Gastroesophageal sphincter (tissue), 4 donors: ENCODE measurements around the gene AGBL4. TPM values are rescaled to one million over a fixed set of nuclear protein-coding genes. Genes with fewer than 3 reads are reported as not detected.

ENCODE experiments used
- ATAC-seq: fragments of 150-250 bp; one replicate; pipeline ENCODE4 v1.9.1; 2016; ENCODE audit warnings: mild to moderate bottlenecking, moderate library complexity
- H3K27ac ChIP-seq, 4 donors: fragments of 200-600 bp; sonication (generic) in 3 of 4; 1 replicate in 3 of 4; 2 replicates in 1 of 4; pipeline ENCODE4 v1.5.1; 2016 to 2019
- H3K27me3 ChIP-seq: fragments of 200-600 bp; sonication (generic); one replicate; pipeline ENCODE4 v1.5.1; 2019
- H3K36me3 ChIP-seq, 2 donors: fragments of 200-600 bp; sonication (generic); one replicate each; pipeline ENCODE4 v1.5.1; 2019; ENCODE audit warnings: control low read depth in 1 of 2
- H3K4me1 ChIP-seq, 3 donors: fragments of 200-600 bp; sonication (generic); 1 replicate in 2 of 3; 2 replicates in 1 of 3; pipeline ENCODE4 v1.5.1; 2016 to 2019; ENCODE audit warnings: control low read depth in 2 of 3
- H3K4me3 ChIP-seq, 2 donors: fragments of 200-600 bp; sonication (generic); one replicate each; pipeline ENCODE4 v1.5.1; 2019; ENCODE audit warnings: mild to moderate bottlenecking in 1 of 2, moderate library complexity in 1 of 2
- H3K9me3 ChIP-seq, 3 donors: fragments of 200-600 bp; sonication (generic); one replicate each; pipeline ENCODE4 v1.5.1; 2017 to 2019; ENCODE audit warnings: control low read depth in 2 of 3
- EP300 ChIP-seq: sonication (generic); formaldehyde crosslinking; IDR thresholded peaks from one replicate; pipeline ENCODE4 v1.6.1; 2017; ENCODE audit warnings: antibody characterized with exemption, mild to moderate bottlenecking
- POLR2A ChIP-seq, 2 donors: fragments of 450-650 bp; IDR thresholded peaks; one replicate each; pipeline ENCODE4 v1.6.1; 2017; ENCODE audit warnings: antibody characterized with exemption in 2 of 2, mild to moderate bottlenecking in 2 of 2, moderate library complexity in 1 of 2
- POLR2AphosphoS5 ChIP-seq: sonication (generic); formaldehyde crosslinking; IDR thresholded peaks from one replicate; pipeline ENCODE4 v1.6.1; 2017; ENCODE audit warnings: antibody characterized with exemption
- WGBS, 2 donors: methylation state at CpG; one replicate each; pipeline ENCODE4 v1.1.5; 2018; ENCODE audit warnings: low coverage in 1 of 2; 5-methylcytosine and 5-hydroxymethylcytosine counted together
- total RNA-seq, 4 donors: library from RNA; depleted of rRNA; stranded (reverse); fragments of >200 nt; gene quantifications; one replicate each; pipeline ENCODE4 v1.1.0, GENCODE V29; 2016
- TF ChIP-seq, protein P1 (sequence below), 4 experiments: fragments of 200-600 bp in 2 of 4; fragments of 450-650 bp in 2 of 4; sonication (generic) in 1 of 4; IDR thresholded peaks; one replicate each; pipeline ENCODE4 v1.5.1; 2017 to 2019; ENCODE audit warnings: antibody characterized with exemption in 4 of 4, mild to moderate bottlenecking in 2 of 4, moderate library complexity in 2 of 4

Gene AGBL4
- total RNA-seq, 4 donors from 2014 or later, result 1.6 TPM; not detected in 3

DNA sequence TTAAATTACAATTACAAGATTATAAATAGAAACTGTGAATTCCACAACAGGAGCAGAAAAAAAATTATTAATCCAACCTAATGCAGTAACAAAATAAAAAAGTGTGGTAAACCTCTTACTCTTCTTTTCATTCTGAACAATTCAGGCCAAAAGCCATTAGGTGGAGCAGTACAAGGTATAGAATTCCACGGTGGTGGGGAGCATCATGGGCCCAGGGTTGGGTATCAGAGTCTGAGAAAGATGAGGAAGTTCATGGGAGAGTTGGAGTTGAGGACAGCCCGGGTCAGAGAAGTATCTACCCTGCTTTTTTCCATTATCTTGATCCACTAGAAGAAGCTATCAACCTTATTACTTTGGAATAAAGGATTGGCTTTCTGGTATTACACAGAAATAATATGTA lies 586.9 kb downstream of the AGBL4 start:
- 24 to 45% methylated on average over 2 of the region's 2 CpGs for WGBS, 2 donors
- Histone ChIP-seq H3K9me3 (peaks cover 0 to 30% (median 0%) of the 10 kb centered on the region in 3 donors), H3K27me3 (no peaks in the 10 kb centered on the region), H3K4me3 (no peak overlapping the region), H3K27ac (no peak overlapping the region), H3K36me3 (no peaks in the 10 kb centered on the region), H3K4me1 (no peaks in the 10 kb centered on the region)
- ATAC-seq, result no peak
- TF ChIP-seq EP300 (no peak), POLR2AphosphoS5 (no peak), POLR2A (IDR thresholded peaks at IDR 0.05) (no peak)
- TF ChIP-seq, protein P1, sequence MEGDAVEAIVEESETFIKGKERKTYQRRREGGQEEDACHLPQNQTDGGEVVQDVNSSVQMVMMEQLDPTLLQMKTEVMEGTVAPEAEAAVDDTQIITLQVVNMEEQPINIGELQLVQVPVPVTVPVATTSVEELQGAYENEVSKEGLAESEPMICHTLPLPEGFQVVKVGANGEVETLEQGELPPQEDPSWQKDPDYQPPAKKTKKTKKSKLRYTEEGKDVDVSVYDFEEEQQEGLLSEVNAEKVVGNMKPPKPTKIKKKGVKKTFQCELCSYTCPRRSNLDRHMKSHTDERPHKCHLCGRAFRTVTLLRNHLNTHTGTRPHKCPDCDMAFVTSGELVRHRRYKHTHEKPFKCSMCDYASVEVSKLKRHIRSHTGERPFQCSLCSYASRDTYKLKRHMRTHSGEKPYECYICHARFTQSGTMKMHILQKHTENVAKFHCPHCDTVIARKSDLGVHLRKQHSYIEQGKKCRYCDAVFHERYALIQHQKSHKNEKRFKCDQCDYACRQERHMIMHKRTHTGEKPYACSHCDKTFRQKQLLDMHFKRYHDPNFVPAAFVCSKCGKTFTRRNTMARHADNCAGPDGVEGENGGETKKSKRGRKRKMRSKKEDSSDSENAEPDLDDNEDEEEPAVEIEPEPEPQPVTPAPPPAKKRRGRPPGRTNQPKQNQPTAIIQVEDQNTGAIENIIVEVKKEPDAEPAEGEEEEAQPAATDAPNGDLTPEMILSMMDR (IDR thresholded peaks at IDR 0.05), result no peak

DNA sequence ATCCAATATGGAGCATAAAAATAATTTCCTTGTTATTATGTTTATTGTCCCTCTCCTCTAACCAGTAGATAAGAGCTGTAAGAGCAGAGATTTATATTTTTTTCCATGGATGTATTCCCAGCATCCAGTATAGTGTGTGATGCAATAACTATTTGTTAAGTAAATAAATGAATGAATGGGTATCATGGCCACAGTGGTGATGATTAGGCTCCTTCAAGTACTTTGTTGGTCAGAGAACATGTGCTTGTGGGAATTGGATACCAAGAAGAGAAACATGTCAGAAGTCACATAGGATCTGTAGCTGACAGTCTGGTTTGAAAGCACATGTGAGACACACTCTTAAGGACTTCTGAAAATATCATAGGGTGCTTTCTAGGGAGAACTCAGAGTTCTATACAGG lies 588.5 kb downstream of the AGBL4 start:
- ATAC-seq, result no peak
- no peak for TF ChIP-seq POLR2AphosphoS5
- TF ChIP-seq, protein P1 (IDR thresholded peaks at IDR 0.05), result no peak
- TF ChIP-seq POLR2A (IDR thresholded peaks at IDR 0.05), result no peak
- no peak for TF ChIP-seq EP300
- no peak overlapping the region for H3K4me3 ChIP-seq
- no peaks in the 10 kb centered on the region for H3K27me3 ChIP-seq
- H3K4me1 ChIP-seq, result no peaks in the 10 kb centered on the region
- peaks cover 0 to 15% (median 0%) of the 10 kb centered on the region in 3 donors for H3K9me3 ChIP-seq
- H3K36me3 ChIP-seq, result no peaks in the 10 kb centered on the region
- no peak overlapping the region for H3K27ac ChIP-seq

GRCh38 chr1:49424782-49425181 lies 599.0 kb downstream of the AGBL4 start:
- no peak for ATAC-seq
- H3K4me3 ChIP-seq, result no peak overlapping the region
- H3K36me3 ChIP-seq, result no peaks in the 10 kb centered on the region
- TF ChIP-seq POLR2AphosphoS5 (no peak), EP300 (no peak), POLR2A (IDR thresholded peaks at IDR 0.05) (no peak)
- TF ChIP-seq, protein P1 (IDR thresholded peaks at IDR 0.05), result no peak
- no peaks in the 10 kb centered on the region for H3K27me3 ChIP-seq
- 69 to 86% methylated on average over 2 to 3 of the region's 3 CpGs for whole genome bisulfite sequencing, 2 donors
- no peak overlapping the region for H3K27ac ChIP-seq
- H3K9me3 ChIP-seq, result no peaks in the 10 kb centered on the region
- H3K4me1 ChIP-seq, result no peaks in the 10 kb centered on the region

- H3K36me3 ChIP-seq, result no peaks in the 10 kb centered on the region
- no peaks in the 10 kb centered on the region for H3K9me3 ChIP-seq
- H3K4me3 ChIP-seq, result no peak overlapping the region
- ATAC-seq, result no peak
- H3K4me1 ChIP-seq, result no peaks in the 10 kb centered on the region
- 75 to 100% methylated on average over 1 of the region's 1 CpG for WGBS, 2 donors
- no peak overlapping the region for H3K27ac ChIP-seq
- TF ChIP-seq POLR2AphosphoS5, result no peak
- TF ChIP-seq EP300, result no peak
- TF ChIP-seq, protein P1 (IDR thresholded peaks at IDR 0.05), result no peak
- no peak for TF ChIP-seq POLR2A (IDR thresholded peaks at IDR 0.05)
- H3K27me3 ChIP-seq, result no peaks in the 10 kb centered on the region
Observed at GRCh38 chr1:49416758-49417157, 607.0 kb downstream of the AGBL4 start.

DNA sequence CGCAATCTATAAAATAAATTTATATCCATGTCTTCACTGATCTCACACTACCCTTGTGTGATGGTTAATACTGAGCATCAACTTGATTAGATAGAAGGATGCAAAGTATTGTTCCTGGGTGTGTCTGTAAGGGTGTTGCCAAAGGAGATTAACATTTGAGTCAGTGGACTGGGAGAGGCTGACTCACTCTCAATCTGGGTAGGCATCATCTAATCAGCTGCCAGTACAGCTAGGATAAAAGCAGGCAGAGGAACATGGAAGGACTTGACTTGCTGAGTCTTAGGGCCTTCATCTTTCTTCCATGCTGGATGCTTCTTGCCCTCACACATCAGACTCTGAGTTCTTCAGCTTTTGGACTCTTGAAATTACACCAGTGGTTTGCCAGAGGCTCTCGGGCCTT lies 615.4 kb downstream of the AGBL4 start:
- no peaks in the 10 kb centered on the region for H3K4me1 ChIP-seq
- H3K9me3 ChIP-seq, result no peaks in the 10 kb centered on the region
- no peaks in the 10 kb centered on the region for H3K27me3 ChIP-seq
- no peak overlapping the region for H3K4me3 ChIP-seq
- ATAC-seq, result no peak
- WGBS, 2 donors, result 81 to 90% methylated on average over 1 to 2 of the region's 2 CpGs
- H3K27ac ChIP-seq, result no peak overlapping the region
- TF ChIP-seq, protein P1 (IDR thresholded peaks at IDR 0.05), result no peak
- TF ChIP-seq POLR2AphosphoS5 (no peak), EP300 (no peak), POLR2A (IDR thresholded peaks at IDR 0.05) (no peak)
- H3K36me3 ChIP-seq, result no peaks in the 10 kb centered on the region
